SU-DHL-6 (cell line): ENCODE results near the gene PRKCZ.

Experiments
- H2AFZ ChIP-seq: fragments of 200-600 bp; sonication (generic); 2 replicates; pipeline ENCODE4 v1.6.1; 2014; ENCODE audit warnings: low read depth, mild to moderate bottlenecking, moderate library complexity, mixed read lengths, antibody characterized with exemption, low read length; ENCODE audit not compliant: severe bottlenecking
- H3F3A ChIP-seq: fragments of 200-600 bp; shearing (Covaris generic); 2 replicates; pipeline ENCODE4 v1.6.0; 2016; ENCODE audit warnings: antibody characterized with exemption, mild to moderate bottlenecking; ENCODE audit not compliant: insufficient read depth
- H3K27ac ChIP-seq: fragments of 200-600 bp; sonication (generic); 2 replicates; pipeline ENCODE4 v1.5.1; 2016; ENCODE audit warnings: low read depth, mild to moderate bottlenecking, low read length, moderate library complexity, mixed read lengths
- H3K27me3 ChIP-seq: fragments of 200-600 bp; sonication (generic), shearing (Covaris generic); 2 replicates; pipeline ENCODE4 v1.6.0; 2014; ENCODE audit warnings: mild to moderate bottlenecking, low read length
- H3K36me3 ChIP-seq: fragments of 200-600 bp; sonication (generic); 2 replicates; pipeline ENCODE4 v1.6.1; 2014; ENCODE audit warnings: mild to moderate bottlenecking, low read length, mixed read lengths
- H3K4me2 ChIP-seq: fragments of 300-600, 200-600 bp; shearing (Covaris generic), sonication (generic); 2 replicates; pipeline ENCODE4 v1.6.0; 2014; ENCODE audit warnings: low read length, low read depth, mild to moderate bottlenecking; ENCODE audit not compliant: poor library complexity, severe bottlenecking
- H3K4me3 ChIP-seq: fragments of 200-600 bp; sonication (generic); 2 replicates; pipeline ENCODE4 v1.5.1; 2014; ENCODE audit warnings: antibody characterized with exemption, low read length, mild to moderate bottlenecking, mixed read lengths; ENCODE audit not compliant: insufficient read depth, poor library complexity, severe bottlenecking
- H3K79me2 ChIP-seq: fragments of 200-600 bp; sonication (generic); 2 replicates; pipeline ENCODE4 v1.6.1; 2014; ENCODE audit warnings: mild to moderate bottlenecking, low read length, moderate library complexity; ENCODE audit not compliant: insufficient read depth
- H3K9ac ChIP-seq: fragments of 200-600 bp; sonication (generic); 2 replicates; pipeline ENCODE4 v1.7.0; 2014; ENCODE audit warnings: mild to moderate bottlenecking, low read length
- H3K9me2 ChIP-seq: fragments of 200-600 bp; sonication (generic); replicated peaks from 2 replicates; pipeline ENCODE4 v1.6.1; 2014; ENCODE audit warnings: low read length; ENCODE audit not compliant: insufficient read depth
- H3K9me3 ChIP-seq: fragments of 200-600 bp; sonication (generic); 2 replicates; pipeline ENCODE4 v1.6.1; 2014; ENCODE audit warnings: low read length, mixed read lengths; ENCODE audit not compliant: insufficient read depth
- H4K20me1 ChIP-seq: fragments of 200-600 bp; sonication (generic); 2 replicates; pipeline ENCODE4 v1.6.1; 2014; ENCODE audit warnings: low read depth, mild to moderate bottlenecking, antibody characterized with exemption, low read length, moderate library complexity, mixed read lengths
- CTCF ChIP-seq: fragments of 200-600 bp; sonication (generic); IDR thresholded peaks from one replicate; pipeline ENCODE4 v1.5.1; 2017; ENCODE audit warnings: antibody characterized with exemption, mild to moderate bottlenecking, low read length, moderate library complexity; ENCODE audit not compliant: insufficient read depth, poor library complexity, severe bottlenecking
- EZH2phosphoT487 ChIP-seq: fragments of 200-600 bp; sonication (generic), shearing (Covaris generic); conservative IDR thresholded peaks from 2 replicates; pipeline ENCODE4 v1.6.1; 2018; ENCODE audit warnings: mild to moderate bottlenecking, antibody characterized with exemption, low read length, moderate library complexity, mixed read lengths

The PRKCZ gene

GRCh38 chr1:2110738-2111673 is 60.8 kb downstream of the PRKCZ start:
- Histone ChIP-seq H3K4me3 (no peak overlapping the region), H3K4me2 (no peak overlapping the region), H3K36me3 (no peaks in the 10 kb centered on the region), H3K27me3 (no peaks in the 10 kb centered on the region), H4K20me1 (no peaks in the 10 kb centered on the region), H3K9ac (no peak overlapping the region), H3K27ac (no peak overlapping the region), H3K9me2 (no peaks in the 10 kb centered on the region), H2AFZ (no peak overlapping the region), H3K79me2 (no peaks in the 10 kb centered on the region), H3K9me3 (no peaks in the 10 kb centered on the region), H3F3A (no peaks in the 10 kb centered on the region)
- TF ChIP-seq EZH2phosphoT487 (no peak), CTCF (no peak)

- Histone ChIP-seq H4K20me1 (no peaks in the 10 kb centered on the region), H3K4me3 (no peak overlapping the region), H3K4me2 (no peak overlapping the region), H3K36me3 (no peaks in the 10 kb centered on the region), H3K9me2 (no peaks in the 10 kb centered on the region), H3K27me3 (no peaks in the 10 kb centered on the region), H3K9me3 (no peaks in the 10 kb centered on the region), H3K9ac (no peak overlapping the region), H3F3A (no peaks in the 10 kb centered on the region), H3K27ac (no peak overlapping the region), H2AFZ (no peak overlapping the region), H3K79me2 (no peaks in the 10 kb centered on the region)
- no peak for TF ChIP-seq EZH2phosphoT487
- TF ChIP-seq CTCF: no peak
Measured at GRCh38 chr1:2111674-2112035, 61.4 kb downstream of the PRKCZ start.

GRCh38 chr1:2112280-2112701 is 62.1 kb downstream of the PRKCZ start:
- no peak overlapping the region for H3K4me2 ChIP-seq
- no peaks in the 10 kb centered on the region for H3F3A ChIP-seq
- H3K79me2 ChIP-seq: no peaks in the 10 kb centered on the region
- H3K4me3 ChIP-seq: no peak overlapping the region
- H2AFZ ChIP-seq: no peak overlapping the region
- no peaks in the 10 kb centered on the region for H3K36me3 ChIP-seq
- no peaks in the 10 kb centered on the region for H4K20me1 ChIP-seq
- H3K27me3 ChIP-seq: no peaks in the 10 kb centered on the region
- TF ChIP-seq CTCF (no peak), EZH2phosphoT487 (no peak)
- H3K9me2 ChIP-seq: no peaks in the 10 kb centered on the region
- no peak overlapping the region for H3K27ac ChIP-seq
- no peak overlapping the region for H3K9ac ChIP-seq
- no peaks in the 10 kb centered on the region for H3K9me3 ChIP-seq
